ENCODE data around the gene ADCY10.
A peak's percentile ranks its signal among the peaks of the same experiment; 100 is the strongest.
"Not testable (repeated sequence)": the region's sequence is repeated elsewhere in the genome, so short reads cannot be mapped to it uniquely, and the experiment has no call there.

ADCY10 gene, protein sequence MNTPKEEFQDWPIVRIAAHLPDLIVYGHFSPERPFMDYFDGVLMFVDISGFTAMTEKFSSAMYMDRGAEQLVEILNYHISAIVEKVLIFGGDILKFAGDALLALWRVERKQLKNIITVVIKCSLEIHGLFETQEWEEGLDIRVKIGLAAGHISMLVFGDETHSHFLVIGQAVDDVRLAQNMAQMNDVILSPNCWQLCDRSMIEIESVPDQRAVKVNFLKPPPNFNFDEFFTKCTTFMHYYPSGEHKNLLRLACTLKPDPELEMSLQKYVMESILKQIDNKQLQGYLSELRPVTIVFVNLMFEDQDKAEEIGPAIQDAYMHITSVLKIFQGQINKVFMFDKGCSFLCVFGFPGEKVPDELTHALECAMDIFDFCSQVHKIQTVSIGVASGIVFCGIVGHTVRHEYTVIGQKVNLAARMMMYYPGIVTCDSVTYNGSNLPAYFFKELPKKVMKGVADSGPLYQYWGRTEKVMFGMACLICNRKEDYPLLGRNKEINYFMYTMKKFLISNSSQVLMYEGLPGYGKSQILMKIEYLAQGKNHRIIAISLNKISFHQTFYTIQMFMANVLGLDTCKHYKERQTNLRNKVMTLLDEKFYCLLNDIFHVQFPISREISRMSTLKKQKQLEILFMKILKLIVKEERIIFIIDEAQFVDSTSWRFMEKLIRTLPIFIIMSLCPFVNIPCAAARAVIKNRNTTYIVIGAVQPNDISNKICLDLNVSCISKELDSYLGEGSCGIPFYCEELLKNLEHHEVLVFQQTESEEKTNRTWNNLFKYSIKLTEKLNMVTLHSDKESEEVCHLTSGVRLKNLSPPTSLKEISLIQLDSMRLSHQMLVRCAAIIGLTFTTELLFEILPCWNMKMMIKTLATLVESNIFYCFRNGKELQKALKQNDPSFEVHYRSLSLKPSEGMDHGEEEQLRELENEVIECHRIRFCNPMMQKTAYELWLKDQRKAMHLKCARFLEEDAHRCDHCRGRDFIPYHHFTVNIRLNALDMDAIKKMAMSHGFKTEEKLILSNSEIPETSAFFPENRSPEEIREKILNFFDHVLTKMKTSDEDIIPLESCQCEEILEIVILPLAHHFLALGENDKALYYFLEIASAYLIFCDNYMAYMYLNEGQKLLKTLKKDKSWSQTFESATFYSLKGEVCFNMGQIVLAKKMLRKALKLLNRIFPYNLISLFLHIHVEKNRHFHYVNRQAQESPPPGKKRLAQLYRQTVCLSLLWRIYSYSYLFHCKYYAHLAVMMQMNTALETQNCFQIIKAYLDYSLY (N-terminal part only)

DNA sequence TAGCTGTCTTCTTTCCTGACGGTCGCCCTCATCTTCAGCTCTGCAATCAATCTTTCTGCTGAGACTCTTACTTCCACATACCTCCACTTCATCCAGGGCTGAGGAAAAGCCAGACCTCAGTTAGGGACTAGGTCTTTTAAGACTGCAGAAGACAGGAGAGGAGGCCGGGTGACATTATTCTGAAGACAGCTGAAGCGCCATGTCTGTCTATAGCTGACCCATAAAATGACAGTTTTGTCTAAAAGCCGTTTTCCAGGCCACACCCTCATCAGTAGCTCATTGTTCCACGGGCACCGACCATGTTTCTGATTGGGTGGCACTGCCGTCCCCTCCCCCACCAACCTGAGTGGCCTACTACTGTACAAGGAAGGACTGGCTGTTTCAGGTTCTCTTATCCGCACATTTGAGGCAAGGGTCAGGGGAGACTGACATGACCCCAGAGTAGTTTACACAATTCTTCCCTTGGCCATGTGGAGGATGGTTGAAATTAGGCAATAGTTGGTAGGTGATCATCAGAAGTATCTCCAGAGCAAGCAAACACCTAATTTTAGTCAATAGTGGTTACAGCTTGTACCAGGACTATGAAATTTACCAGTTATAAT is at the start of gene ADCY10:
ADCY10 (minus strand) TSS at position 240 of the 602 bp plus-strand sequence. CDS start 8,994 bp downstream, outside the sequence.
- DNase-seq, result no peak

GRCh38 chr1:167957710-167958109 is 43.8 kb upstream of the ADCY10 start:
- DNase-seq, result no peak

DNA sequence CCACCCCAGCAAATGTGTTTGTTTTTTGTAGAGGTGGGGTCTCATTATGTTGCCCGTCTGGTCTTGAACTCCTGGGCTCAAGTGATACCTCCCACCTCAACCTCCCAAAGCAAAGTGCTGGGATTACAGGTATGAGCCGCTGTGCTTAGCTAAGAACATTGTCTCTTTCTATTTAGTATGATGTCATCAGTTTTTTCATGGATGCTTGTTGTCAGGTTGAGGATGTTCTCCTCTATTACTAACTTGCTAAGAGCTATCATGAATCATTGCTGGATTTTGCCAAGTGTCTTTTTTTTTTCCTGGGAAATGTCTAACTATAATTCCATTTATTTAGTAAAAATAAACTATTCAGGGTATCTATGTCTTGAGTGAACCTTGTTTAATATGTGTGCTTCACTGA is 42.0 kb upstream of the ADCY10 start:
- no peak for DNase-seq

- no peak for DNase-seq
These were observed 36.6 kb upstream of the ADCY10 start for GRCh38 chr1:167950569-167950968.

DNA sequence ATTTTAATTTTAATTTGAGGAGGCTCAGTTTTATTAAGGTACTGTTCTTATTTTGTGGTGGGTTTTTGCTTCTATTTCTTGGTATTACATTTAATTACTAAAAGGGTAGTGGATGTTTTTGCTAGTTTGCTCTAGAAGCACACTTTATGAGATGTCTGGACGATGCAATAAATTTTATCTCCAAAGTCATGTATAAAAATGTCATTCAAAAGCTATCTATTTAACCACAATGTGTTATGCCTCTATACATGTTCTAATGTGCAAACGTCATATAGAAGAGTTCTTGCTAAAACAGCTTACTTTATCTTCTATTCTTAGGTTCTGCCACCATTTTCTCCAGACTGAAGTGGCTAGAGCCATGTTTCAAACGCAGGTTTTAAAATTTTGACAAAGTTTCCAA is 35.9 kb upstream of the ADCY10 start:
- no peak for DNase-seq

- DNase-seq, result no peak
These were observed 33.8 kb upstream of the ADCY10 start for GRCh38 chr1:167947733-167948132.

- no peak for DNase-seq
These were observed 29.6 kb upstream of the ADCY10 start for GRCh38 chr1:167943541-167943940.

DNA sequence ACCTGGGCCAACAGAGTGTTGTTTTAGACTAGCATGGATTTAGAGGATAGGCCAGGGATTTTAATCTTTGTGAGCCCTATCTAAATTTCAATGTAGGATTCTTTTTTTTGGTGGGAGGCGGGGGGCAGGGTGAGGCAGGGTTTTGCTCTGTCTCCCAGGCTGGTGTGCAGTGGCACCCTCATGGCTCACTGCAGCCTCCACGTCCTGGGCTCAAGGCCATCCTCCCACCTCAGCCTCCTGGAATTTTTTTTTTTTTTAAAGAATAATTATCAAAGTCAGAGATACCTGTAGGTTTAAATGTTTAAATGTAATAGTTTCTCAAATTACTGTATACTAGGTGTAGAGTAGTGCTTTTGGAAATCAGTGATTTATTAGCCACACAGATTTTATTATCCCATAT is 26.3 kb upstream of the ADCY10 start:
- no peak for DNase-seq

DNA sequence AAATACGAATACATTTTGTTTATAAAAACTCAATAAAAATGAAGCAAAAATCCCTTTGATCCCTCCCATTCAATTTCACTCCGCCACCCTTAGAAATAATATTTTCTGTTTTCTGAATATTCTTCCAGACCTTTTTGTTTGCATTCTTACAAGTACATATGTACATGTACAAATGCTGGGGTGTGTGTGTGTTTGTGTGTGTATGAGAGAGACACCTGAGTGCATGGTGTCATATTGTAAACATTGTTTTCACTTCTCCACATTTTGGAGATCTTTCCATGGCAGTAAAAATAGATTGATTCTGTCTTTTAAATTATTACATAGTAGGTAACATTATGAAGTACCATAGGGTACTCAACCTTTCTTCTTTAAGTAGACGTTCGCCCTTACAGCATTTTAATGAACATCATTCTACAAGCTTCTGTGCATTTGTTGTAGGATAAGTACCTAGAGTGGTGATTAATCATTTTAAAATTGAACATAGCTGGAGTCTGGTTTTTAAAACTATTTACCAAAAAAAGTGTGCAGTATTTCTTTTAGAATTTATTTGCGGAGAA is 24.2 kb upstream of the ADCY10 start:
- DNase-seq, result no peak

- DNase-seq, result no peak
These were observed 23.7 kb upstream of the ADCY10 start for GRCh38 chr1:167937709-167938010.

- peak; percentile 60 to 72 for DNase-seq
These were observed 23.2 kb upstream of the ADCY10 start, which contains the start of gene MPC2 for GRCh38 chr1:167936930-167937708. Gene MPC2 (minus strand): TSS chr1:167937072. CDS start chr1:167935841, 1,231 bp downstream.

- peak; percentile 99 for DNase-seq
These were observed 22.4 kb upstream of the ADCY10 start, which contains the start of gene DCAF6 for GRCh38 chr1:167936068-167936929. Gene DCAF6 (plus strand): TSS chr1:167936683. CDS start chr1:167936912, 229 bp downstream.

DNA sequence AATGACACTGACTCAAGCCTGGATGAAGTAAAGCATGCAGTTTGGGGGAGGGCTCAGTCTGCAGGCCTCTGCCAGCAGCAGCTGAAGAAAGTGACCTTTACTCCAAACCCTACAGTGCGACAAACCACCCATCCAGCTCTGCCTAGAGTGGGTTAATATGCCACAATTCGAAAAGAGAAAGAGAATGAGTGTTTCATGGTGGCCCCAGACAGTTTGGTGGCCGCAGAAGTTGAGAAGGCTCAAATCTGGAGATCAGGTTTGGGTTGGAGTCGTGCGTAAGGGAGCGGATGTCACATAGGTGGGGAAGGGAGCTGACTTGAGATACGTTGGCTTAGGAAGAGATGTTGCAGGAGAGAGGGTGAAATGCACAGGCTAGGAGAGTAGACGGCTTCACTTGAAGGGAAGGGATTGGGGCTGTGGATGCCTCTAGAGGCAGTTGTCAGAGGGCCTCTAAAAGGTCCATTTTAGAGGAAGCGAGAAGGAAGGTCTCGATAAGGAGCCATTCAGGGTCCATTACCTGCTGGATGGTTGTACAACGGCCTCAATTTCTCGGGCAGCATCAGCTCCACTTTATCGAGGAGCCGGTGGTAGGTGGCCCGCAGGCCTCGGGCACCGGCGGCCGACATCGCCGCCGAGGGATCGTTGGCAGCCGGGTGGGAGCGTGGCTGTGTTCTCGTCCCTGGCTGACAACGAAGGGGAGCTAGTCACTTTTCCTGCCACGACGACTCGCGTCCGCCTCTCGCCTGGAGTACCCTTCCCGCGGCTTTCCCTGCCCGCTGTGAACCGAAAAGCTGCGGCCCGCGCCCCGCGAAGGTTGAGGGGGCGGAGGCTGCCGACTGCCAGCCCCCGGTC is 21.5 kb upstream of the ADCY10 start:
- DNase-seq, result peak; percentile 11 to 44

DNA sequence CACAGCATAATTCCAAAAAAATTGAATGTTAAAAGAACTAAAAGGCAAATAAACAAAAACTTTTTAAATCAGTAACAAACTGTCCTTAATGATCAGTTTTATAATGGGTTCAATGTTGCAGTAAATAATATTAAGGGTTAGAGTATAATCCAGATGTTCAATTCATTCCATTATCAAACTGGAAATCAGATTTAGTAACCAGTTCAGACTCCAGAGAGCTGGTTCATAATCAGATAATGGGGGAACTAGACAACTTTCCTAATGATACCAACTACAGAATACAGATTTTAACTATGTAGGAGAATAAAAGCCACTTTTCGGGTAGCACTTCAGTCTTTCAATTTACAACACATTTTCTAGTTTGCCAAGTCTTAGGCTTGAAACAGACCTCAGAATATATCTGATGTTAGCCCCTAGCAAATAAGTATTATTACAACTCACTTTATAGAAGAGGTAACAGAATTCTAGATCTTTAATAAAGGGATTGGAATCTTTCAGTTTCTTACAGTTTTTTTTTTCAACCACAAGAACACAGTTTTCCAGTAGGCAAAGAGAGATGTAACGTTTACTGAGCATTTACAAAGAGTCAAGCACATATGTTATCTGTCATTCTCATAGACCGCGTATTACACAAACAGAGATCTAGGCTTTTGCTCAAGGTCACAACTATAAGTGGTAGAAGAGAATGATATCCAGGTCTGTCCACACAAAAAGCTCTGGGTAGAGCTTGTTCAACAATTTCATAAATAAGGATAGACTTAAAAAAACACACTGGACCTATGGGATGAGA is 20.7 kb upstream of the ADCY10 start:
- no peak for DNase-seq

DNA sequence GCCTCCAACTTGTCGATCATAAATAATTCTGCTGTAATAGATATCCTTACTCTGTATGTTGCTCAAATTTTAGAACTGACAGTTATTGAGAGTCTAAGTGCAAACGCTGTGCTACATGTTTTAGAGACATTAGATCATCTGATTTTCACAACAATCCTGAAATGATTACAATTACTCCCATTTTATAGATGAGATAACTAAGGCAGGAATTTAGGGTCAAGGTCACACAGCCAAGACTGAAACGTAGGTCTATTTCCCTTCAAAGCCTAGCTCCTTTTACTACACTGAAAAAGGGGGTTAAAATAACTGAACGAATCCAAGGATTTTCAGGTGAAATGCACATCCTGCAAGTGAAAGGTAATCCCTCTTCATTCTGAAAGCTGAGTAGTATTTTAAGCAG is 19.9 kb upstream of the ADCY10 start:
- DNase-seq, result no peak

GRCh38 chr1:167929725-167930124 is 15.8 kb upstream of the ADCY10 start:
- DNase-seq, result no peak

DNA sequence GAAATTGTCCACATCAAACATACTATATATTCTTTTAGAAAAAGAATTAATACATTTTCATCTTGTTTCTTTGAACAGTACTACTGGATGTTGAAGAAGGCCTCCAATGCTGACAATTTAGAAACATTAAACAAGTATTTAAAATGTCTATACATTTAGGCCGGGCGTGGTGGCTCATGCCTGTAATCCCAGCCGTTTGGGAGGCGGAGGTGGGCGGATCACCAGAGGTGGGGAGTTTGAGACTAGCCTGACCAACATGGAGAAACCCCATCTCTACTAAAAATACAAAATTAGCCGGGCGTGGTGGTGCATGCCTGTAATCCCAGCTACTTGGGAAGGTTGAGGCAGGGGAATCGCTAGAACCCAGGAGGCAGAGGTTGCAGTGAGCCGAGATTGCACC is 15.0 kb upstream of the ADCY10 start:
- not testable (repeated sequence) for DNase-seq

- no peak for DNase-seq
These were observed 14.5 kb upstream of the ADCY10 start for GRCh38 chr1:167928457-167928852.
